Measurements from ENCODE around the gene SEZ6. TPM values are rescaled to one million over a fixed set of nuclear protein-coding genes. Genes with fewer than 3 reads are reported as not detected.

The SEZ6 gene
- polyA plus RNA-seq, 2 donors, result not detected

GRCh38 chr17:29008591-29008990 is 2.8 kb upstream of the SEZ6 start:
- Histone ChIP-seq H3K9me3 (ENCODE audit: control insufficient read depth in 2 of 2, insufficient read depth in 1 of 2, low read depth in 1 of 2, low read length in 1 of 2) (no peaks in the 10 kb centered on the region), H3K36me3 (ENCODE audit: control insufficient read depth in 2 of 2, insufficient read depth in 2 of 2, low read length in 1 of 2) (no peaks in the 10 kb centered on the region), H3K27ac (ENCODE audit: low read depth in 2 of 2, low read length in 1 of 2) (no peak overlapping the region)

DNA sequence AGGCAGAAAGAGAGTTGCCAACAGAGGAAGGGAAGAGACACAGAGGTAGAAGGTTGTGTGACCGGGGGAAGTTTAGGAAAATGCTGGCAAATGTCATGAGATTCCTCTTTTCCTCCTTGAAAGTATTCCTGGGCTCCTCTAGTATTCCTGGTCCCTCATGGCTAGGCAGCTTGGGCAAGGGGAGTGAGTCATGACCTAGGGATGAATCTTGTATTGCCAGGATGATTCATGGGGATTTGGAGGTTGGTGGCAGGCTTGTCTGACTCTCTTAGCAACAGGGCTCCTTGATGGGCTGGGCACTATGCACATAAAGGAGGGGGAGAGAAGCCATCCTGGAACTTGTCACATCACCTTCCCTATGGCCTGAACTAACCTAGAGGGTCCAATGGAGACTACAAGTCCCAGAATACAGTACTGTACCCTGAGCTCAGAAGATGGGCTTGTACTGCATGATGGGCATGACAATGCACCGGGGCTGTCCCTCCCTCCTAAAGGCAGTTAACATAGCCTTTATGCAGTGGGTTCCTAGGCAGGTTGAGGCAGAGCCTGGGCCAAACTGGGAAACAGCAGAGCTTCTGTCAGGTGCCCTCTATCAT is 2.1 kb upstream of the SEZ6 start:
- H3K9me3 ChIP-seq (ENCODE audit: control insufficient read depth in 2 of 2, insufficient read depth in 1 of 2, low read depth in 1 of 2, low read length in 1 of 2), result no peaks in the 10 kb centered on the region
- no peak overlapping the region for H3K4me3 ChIP-seq (ENCODE audit: low read depth in 1 of 2, low read length in 2 of 2)
- 46 to 57% methylated on average over 2 of the region's 2 CpGs for WGBS, 2 donors
- H3K4me1 ChIP-seq (ENCODE audit: control insufficient read depth in 2 of 2, insufficient read depth in 2 of 2, low read length in 1 of 2), result peaks cover 0 to 7% of the 10 kb centered on the region in 2 donors
- no peak overlapping the region for H3K27ac ChIP-seq (ENCODE audit: low read depth in 2 of 2, low read length in 1 of 2)
- no peaks in the 10 kb centered on the region for H3K36me3 ChIP-seq (ENCODE audit: control insufficient read depth in 2 of 2, insufficient read depth in 2 of 2, low read length in 1 of 2)
- peaks cover 0 to 9% of the 10 kb centered on the region in 2 donors for H3K27me3 ChIP-seq (ENCODE audit: control insufficient read depth in 1 of 2, insufficient read depth in 2 of 2, low read length in 2 of 2)

More at GRCh38 chr17:29008591-29008990, 2.8 kb upstream of the SEZ6 start:
- Histone ChIP-seq H3K4me3 (ENCODE audit: low read depth in 1 of 2, low read length in 2 of 2) (no peak overlapping the region), H3K27me3 (ENCODE audit: control insufficient read depth in 1 of 2, insufficient read depth in 2 of 2, low read length in 2 of 2) (peaks cover 0 to 9% of the 10 kb centered on the region in 2 donors), H3K4me1 (ENCODE audit: control insufficient read depth in 2 of 2, insufficient read depth in 2 of 2, low read length in 1 of 2) (peaks cover 0 to 7% of the 10 kb centered on the region in 2 donors)
- WGBS, 2 donors, result 65 to 67% methylated on average over 3 of the region's 3 CpGs

DNA sequence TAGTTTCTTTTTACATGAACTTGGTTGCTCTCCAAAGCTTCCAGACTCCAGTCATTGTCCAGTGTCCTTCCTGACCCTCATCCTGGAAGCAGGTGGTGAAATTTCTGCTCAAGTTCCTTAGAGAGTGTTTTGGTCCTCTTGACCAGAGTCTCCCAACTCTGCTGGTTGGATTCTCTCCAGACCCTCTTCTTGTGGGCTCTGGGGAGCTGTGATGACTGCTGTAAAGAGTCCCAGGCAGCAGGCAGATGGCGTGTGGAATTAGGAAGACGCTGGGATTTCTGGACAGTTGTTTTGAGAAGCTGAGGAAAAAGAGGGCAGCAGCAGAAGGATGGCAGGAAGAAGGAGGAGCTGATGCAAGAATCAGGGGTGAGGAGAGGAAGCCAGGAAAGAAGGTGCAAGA is 1.6 kb upstream of the SEZ6 start:
- Histone ChIP-seq H3K4me1 (ENCODE audit: control insufficient read depth in 2 of 2, insufficient read depth in 2 of 2, low read length in 1 of 2) (peaks cover 0 to 7% of the 10 kb centered on the region in 2 donors), H3K27ac (ENCODE audit: low read depth in 2 of 2, low read length in 1 of 2) (no peak overlapping the region), H3K36me3 (ENCODE audit: control insufficient read depth in 2 of 2, insufficient read depth in 2 of 2, low read length in 1 of 2) (no peaks in the 10 kb centered on the region), H3K27me3 (ENCODE audit: control insufficient read depth in 1 of 2, insufficient read depth in 2 of 2, low read length in 2 of 2) (peaks cover 0 to 9% of the 10 kb centered on the region in 2 donors), H3K4me3 (ENCODE audit: low read depth in 1 of 2, low read length in 2 of 2) (no peak overlapping the region), H3K9me3 (ENCODE audit: control insufficient read depth in 2 of 2, insufficient read depth in 1 of 2, low read depth in 1 of 2, low read length in 1 of 2) (no peaks in the 10 kb centered on the region)
- 37 to 45% methylated on average over 2 of the region's 2 CpGs for WGBS, 2 donors

GRCh38 chr17:29004081-29004692 is 1.6 kb downstream of the SEZ6 start:
- H3K27me3 ChIP-seq (ENCODE audit: control insufficient read depth in 1 of 2, insufficient read depth in 2 of 2, low read length in 2 of 2), result peaks cover 0 to 9% of the 10 kb centered on the region in 2 donors
- H3K36me3 ChIP-seq (ENCODE audit: control insufficient read depth in 2 of 2, insufficient read depth in 2 of 2, low read length in 1 of 2), result no peaks in the 10 kb centered on the region
- H3K27ac ChIP-seq (ENCODE audit: low read depth in 2 of 2, low read length in 1 of 2), result no peak overlapping the region
- H3K9me3 ChIP-seq (ENCODE audit: control insufficient read depth in 2 of 2, insufficient read depth in 1 of 2, low read depth in 1 of 2, low read length in 1 of 2), result no peaks in the 10 kb centered on the region
- no peak overlapping the region for H3K4me3 ChIP-seq (ENCODE audit: low read depth in 1 of 2, low read length in 2 of 2)
- peaks cover 0 to 7% of the 10 kb centered on the region in 2 donors for H3K4me1 ChIP-seq (ENCODE audit: control insufficient read depth in 2 of 2, insufficient read depth in 2 of 2, low read length in 1 of 2)
- 45 to 53% methylated on average over 20 of the region's 20 CpGs for WGBS, 2 donors

GRCh38 chr17:29003289-29003688 is 2.5 kb downstream of the SEZ6 start:
- peaks cover 0 to 9% of the 10 kb centered on the region in 2 donors for H3K27me3 ChIP-seq (ENCODE audit: control insufficient read depth in 1 of 2, insufficient read depth in 2 of 2, low read length in 2 of 2)
- no peak overlapping the region for H3K27ac ChIP-seq (ENCODE audit: low read depth in 2 of 2, low read length in 1 of 2)
- peaks cover 0 to 7% of the 10 kb centered on the region in 2 donors for H3K4me1 ChIP-seq (ENCODE audit: control insufficient read depth in 2 of 2, insufficient read depth in 2 of 2, low read length in 1 of 2)
- no peaks in the 10 kb centered on the region for H3K9me3 ChIP-seq (ENCODE audit: control insufficient read depth in 2 of 2, insufficient read depth in 1 of 2, low read depth in 1 of 2, low read length in 1 of 2)
- no peaks in the 10 kb centered on the region for H3K36me3 ChIP-seq (ENCODE audit: control insufficient read depth in 2 of 2, insufficient read depth in 2 of 2, low read length in 1 of 2)
- no peak overlapping the region for H3K4me3 ChIP-seq (ENCODE audit: low read depth in 1 of 2, low read length in 2 of 2)
- 73 to 74% methylated on average over 12 of the region's 12 CpGs for WGBS, 2 donors

DNA sequence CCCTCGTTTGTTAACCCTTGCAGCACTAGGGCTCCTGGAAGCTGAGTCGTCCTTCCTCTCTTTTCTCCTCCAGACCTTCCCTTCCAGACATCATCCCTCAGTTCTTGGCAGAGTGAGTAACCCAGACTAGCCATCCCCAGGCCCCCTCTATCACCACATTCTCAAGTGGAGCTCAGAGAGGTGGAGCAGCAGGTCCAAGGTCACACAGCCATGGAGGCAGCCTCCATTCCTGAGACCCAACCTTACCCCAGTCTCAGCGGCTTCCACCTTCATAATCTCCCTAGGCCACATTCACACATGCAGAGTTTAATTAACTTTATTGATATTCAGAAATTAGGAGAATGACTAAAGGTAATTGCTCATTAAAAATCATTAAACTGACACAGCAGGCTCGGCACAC is 3.0 kb downstream of the SEZ6 start:
- H3K36me3 ChIP-seq (ENCODE audit: control insufficient read depth in 2 of 2, insufficient read depth in 2 of 2, low read length in 1 of 2), result no peaks in the 10 kb centered on the region
- no peak overlapping the region for H3K27ac ChIP-seq (ENCODE audit: low read depth in 2 of 2, low read length in 1 of 2)
- 59 to 61% methylated on average over 4 of the region's 4 CpGs for WGBS, 2 donors
- H3K4me3 ChIP-seq (ENCODE audit: low read depth in 1 of 2, low read length in 2 of 2), result no peak overlapping the region
- peaks cover 0 to 7% of the 10 kb centered on the region in 2 donors for H3K4me1 ChIP-seq (ENCODE audit: control insufficient read depth in 2 of 2, insufficient read depth in 2 of 2, low read length in 1 of 2)
- H3K9me3 ChIP-seq (ENCODE audit: control insufficient read depth in 2 of 2, insufficient read depth in 1 of 2, low read depth in 1 of 2, low read length in 1 of 2), result no peaks in the 10 kb centered on the region
- peaks cover 0 to 9% of the 10 kb centered on the region in 2 donors for H3K27me3 ChIP-seq (ENCODE audit: control insufficient read depth in 1 of 2, insufficient read depth in 2 of 2, low read length in 2 of 2)

DNA sequence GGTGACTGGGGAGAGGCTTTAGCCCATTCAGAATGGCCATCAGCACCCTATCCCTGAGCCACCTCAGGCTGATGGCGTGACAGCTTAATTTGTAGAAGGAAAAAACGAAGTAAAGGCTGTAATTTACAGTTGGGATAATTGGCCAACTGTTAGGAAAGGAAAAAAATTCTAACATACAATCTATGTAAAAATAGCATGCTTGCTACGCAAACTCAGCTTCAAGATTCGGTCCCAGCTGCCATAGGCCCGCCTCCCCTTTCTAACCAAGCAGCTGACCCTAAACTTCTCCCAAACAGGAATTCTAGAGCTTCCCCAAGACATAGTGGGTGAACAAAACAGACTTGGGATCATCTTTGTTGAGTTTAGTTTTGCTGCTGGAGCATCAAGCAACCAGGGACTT is 4.9 kb downstream of the SEZ6 start:
- H3K4me3 ChIP-seq (ENCODE audit: low read depth in 1 of 2, low read length in 2 of 2), result no peak overlapping the region
- H3K27ac ChIP-seq (ENCODE audit: low read depth in 2 of 2, low read length in 1 of 2), result no peak overlapping the region
- H3K36me3 ChIP-seq (ENCODE audit: control insufficient read depth in 2 of 2, insufficient read depth in 2 of 2, low read length in 1 of 2), result no peaks in the 10 kb centered on the region
- 78 to 82% methylated on average over 5 of the region's 5 CpGs for WGBS, 2 donors
- H3K27me3 ChIP-seq (ENCODE audit: control insufficient read depth in 1 of 2, insufficient read depth in 2 of 2, low read length in 2 of 2), result peaks cover 0 to 9% of the 10 kb centered on the region in 2 donors
- H3K9me3 ChIP-seq (ENCODE audit: control insufficient read depth in 2 of 2, insufficient read depth in 1 of 2, low read depth in 1 of 2, low read length in 1 of 2), result no peaks in the 10 kb centered on the region
- H3K4me1 ChIP-seq (ENCODE audit: control insufficient read depth in 2 of 2, insufficient read depth in 2 of 2, low read length in 1 of 2), result peaks cover 0 to 9% of the 10 kb centered on the region in 2 donors

DNA sequence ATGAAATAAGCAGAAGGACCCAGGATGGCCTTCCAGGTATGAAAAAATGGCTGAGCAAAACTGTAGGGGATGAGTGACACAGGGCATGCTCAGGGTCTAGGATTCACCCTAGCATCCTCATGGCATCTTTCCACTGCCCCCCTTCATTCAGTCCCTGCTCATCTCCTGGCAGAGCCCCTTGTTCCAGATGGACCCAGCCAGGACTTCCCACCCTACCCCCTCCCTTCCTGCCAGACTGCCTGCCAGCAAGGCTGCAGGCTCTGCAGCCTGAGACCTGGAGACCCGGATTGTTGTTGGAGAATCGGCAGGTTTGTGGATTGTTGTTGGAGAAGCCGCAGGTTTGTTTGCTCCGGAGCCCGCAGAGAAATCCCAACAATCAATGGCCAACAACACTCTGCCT is 6.6 kb downstream of the SEZ6 start:
- Histone ChIP-seq H3K36me3 (ENCODE audit: control insufficient read depth in 2 of 2, insufficient read depth in 2 of 2, low read length in 1 of 2) (no peaks in the 10 kb centered on the region), H3K27ac (ENCODE audit: low read depth in 2 of 2, low read length in 1 of 2) (no peak overlapping the region), H3K4me1 (ENCODE audit: control insufficient read depth in 2 of 2, insufficient read depth in 2 of 2, low read length in 1 of 2) (peaks cover 0 to 3% of the 10 kb centered on the region in 2 donors), H3K9me3 (ENCODE audit: control insufficient read depth in 2 of 2, insufficient read depth in 1 of 2, low read depth in 1 of 2, low read length in 1 of 2) (no peaks in the 10 kb centered on the region), H3K27me3 (ENCODE audit: control insufficient read depth in 1 of 2, insufficient read depth in 2 of 2, low read length in 2 of 2) (no peaks in the 10 kb centered on the region), H3K4me3 (ENCODE audit: low read depth in 1 of 2, low read length in 2 of 2) (no peak overlapping the region)
- WGBS, 2 donors, result 38 to 46% methylated on average over 5 of the region's 5 CpGs

GRCh38 chr17:28997806-28998205 is 8.0 kb downstream of the SEZ6 start:
- H3K36me3 ChIP-seq (ENCODE audit: control insufficient read depth in 2 of 2, insufficient read depth in 2 of 2, low read length in 1 of 2), result no peaks in the 10 kb centered on the region
- H3K4me1 ChIP-seq (ENCODE audit: control insufficient read depth in 2 of 2, insufficient read depth in 2 of 2, low read length in 1 of 2), result peaks cover 0 to 3% of the 10 kb centered on the region in 2 donors
- peaks cover 0 to 4% of the 10 kb centered on the region in 2 donors for H3K27me3 ChIP-seq (ENCODE audit: control insufficient read depth in 1 of 2, insufficient read depth in 2 of 2, low read length in 2 of 2)
- no peaks in the 10 kb centered on the region for H3K9me3 ChIP-seq (ENCODE audit: control insufficient read depth in 2 of 2, insufficient read depth in 1 of 2, low read depth in 1 of 2, low read length in 1 of 2)
- WGBS, 2 donors, result 93 to 95% methylated on average over 1 of the region's 1 CpG
- H3K4me3 ChIP-seq (ENCODE audit: low read depth in 1 of 2, low read length in 2 of 2), result no peak overlapping the region
- no peak overlapping the region for H3K27ac ChIP-seq (ENCODE audit: low read depth in 2 of 2, low read length in 1 of 2)
